GM18505 (cell line): Measurements from ENCODE around the gene SPACA9.

Experiments
- ATAC-seq: cut with Tn5 transposase; IDR thresholded peaks from one replicate; pipeline ENCODE4 v1.9.1; 2021; ENCODE audit not compliant: unreplicated experiment
- POLR2A ChIP-seq: IDR thresholded peaks from 4 replicates; pipeline ENCODE4 v1.6.1; 2011; ENCODE audit warnings: borderline replicate concordance; ENCODE audit not compliant: insufficient read depth, insufficient read length; ENCODE audit errors: extremely low read depth

Gene SPACA9

GRCh38 chr9:132854832-132855231 is 23.9 kb upstream of the SPACA9 start:
- ATAC-seq: no peak
- no peak for TF ChIP-seq POLR2A

GRCh38 chr9:132855904-132856303 is 22.8 kb upstream of the SPACA9 start:
- no peak for ATAC-seq
- no peak for TF ChIP-seq POLR2A

GRCh38 chr9:132857031-132857430 is 21.7 kb upstream of the SPACA9 start:
- ATAC-seq: no peak
- TF ChIP-seq POLR2A: no peak

DNA sequence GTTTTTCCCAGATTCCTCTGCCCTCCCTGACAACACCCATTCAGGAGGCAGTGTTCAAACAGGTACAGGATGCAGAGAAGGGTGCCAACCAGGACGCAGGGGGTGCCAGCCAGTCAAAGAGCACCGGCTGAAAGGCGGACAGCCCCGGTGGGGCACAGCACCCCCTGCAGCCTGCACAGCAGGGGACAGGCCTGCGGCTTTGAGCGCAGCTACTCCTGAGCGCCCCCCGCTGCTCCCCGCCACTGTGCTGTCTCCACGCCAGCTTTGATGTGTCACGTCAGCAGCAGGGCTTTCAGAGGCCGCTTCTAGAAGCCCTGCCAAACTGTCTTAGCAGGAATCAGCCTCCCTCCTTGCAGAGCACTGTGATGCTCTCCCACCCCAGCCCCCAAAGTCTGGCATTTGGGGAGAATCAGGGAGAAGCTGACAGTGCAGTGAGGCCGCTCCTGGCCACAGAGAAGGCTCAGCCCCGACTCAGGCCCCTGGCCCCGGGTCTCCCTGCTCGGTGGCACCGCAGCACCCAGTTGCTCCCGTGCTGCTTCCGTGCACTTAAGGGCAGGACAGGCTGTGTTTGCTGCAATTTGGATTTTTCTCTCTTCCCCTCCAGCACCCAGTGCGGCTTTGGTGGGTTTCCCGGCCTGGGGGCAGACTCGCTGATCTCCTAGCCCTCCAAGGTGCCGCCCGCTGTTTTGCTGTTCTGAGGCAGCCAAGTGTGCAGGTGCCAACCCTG is 20.9 kb upstream of the SPACA9 start:
- no peak for TF ChIP-seq POLR2A
- ATAC-seq: no peak

DNA sequence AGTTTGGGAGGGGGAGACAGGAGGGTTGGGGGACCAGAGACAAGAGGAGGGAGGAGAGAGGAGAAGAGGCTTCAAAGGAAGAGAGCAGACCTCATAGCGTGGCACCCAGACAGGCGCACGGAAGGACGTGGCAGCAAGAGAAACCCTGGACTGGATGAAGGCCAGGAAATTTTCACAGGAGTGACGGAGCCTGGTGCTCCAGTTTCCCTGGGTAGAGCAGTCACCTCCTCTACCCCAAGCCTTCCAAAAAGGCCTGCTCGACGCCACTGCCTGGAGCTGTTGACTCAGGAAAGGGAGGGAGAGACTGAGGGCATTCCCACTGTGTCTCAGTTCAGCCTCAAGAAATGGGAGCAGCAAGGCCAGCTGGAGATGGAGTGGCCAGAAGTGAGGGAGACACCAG is 19.9 kb upstream of the SPACA9 start:
- no peak for TF ChIP-seq POLR2A
- ATAC-seq: no peak

GRCh38 chr9:132861666-132862065 is 17.0 kb upstream of the SPACA9 start:
- ATAC-seq: no peak
- TF ChIP-seq POLR2A: no peak

GRCh38 chr9:132862533-132862932 is 16.2 kb upstream of the SPACA9 start:
- no peak for ATAC-seq
- no peak for TF ChIP-seq POLR2A

DNA sequence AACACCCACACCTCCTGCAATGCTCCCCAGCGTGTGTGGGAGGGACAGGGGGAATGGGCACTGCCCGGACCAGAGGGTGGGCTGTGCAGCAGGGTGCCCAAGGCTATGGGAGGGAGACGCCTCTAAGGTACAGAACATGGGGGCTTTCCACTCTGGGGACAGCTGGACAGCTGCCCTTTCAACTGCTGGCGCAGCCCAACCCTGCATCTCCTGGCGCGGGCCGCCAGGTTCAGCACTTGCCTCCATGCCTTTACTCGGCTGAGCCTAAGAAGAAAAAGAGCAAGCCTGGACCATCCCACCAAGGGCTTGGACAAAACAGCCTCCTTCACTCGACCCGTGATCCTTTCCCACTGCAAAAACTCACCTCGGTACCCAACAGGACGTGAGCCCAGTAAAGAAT is 15.6 kb upstream of the SPACA9 start:
- no peak for TF ChIP-seq POLR2A
- no peak for ATAC-seq

DNA sequence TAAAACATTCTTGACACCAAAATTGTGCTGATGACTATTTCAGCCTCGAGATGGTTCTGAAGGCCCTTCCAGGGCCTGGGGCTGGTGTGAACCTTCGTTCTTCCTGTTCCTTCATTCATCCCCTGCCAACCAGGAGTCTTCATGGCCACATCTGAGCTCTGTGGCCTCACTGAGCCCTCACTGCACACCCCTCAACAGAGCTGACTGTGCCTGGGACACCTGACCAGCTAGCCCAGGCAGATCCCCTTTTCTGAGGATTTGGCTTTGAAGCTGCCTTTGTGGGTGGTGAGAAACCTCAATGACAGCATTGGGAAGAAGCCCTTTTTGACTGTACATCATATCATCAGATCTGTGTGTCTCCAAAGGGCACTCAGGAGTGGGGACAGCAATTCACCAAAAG is 14.4 kb upstream of the SPACA9 start:
- TF ChIP-seq POLR2A: no peak
- ATAC-seq: no peak

GRCh38 chr9:132864691-132865090 is 14.0 kb upstream of the SPACA9 start:
- no peak for ATAC-seq
- TF ChIP-seq POLR2A: no peak

- no peak for ATAC-seq
- no peak for TF ChIP-seq POLR2A
Observed at GRCh38 chr9:132866898-132867297, 11.8 kb upstream of the SPACA9 start.

DNA sequence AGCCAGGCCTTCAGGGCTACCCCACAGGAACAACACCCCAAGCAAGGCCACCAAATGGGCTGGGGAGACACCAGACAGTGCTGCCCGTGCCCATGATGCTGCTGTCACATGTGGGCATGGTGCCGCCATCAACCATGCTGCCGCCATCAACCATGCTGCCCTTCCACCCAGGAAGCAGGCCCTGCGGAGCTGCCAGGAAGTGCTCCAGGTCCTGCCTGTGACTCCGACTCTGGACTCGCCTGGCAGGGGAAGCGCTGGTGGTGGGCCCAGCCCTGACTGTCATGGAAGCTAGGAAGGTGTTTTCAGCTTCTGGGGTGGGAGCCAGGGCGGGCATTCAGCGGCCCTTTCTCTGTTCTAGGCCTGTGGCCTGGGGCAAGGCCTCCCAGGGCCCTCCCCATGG is 9.4 kb upstream of the SPACA9 start:
- TF ChIP-seq POLR2A: no peak
- ATAC-seq: no peak

DNA sequence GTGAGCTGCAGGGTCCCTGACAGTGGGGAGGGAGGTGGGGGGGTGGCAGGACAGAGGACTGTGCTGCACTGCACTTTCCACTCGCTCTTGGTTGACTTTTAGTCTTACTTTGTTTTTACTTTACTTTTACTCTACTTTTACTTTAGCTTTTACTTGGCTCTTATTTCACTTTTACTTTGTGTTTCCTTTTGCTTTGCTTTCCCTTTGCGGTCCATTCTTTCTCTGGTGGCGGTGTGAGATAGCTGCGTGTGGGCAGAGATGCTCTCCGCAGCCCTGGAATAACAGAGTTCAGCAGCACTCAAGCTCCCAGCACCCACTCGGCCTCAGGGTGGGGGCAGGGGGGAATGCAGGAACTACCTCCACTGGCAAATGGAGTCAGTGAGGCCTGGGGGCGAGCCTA is 5.3 kb upstream of the SPACA9 start:
- TF ChIP-seq POLR2A: no peak
- no peak for ATAC-seq

- TF ChIP-seq POLR2A: no peak
- ATAC-seq: no peak
Observed at GRCh38 chr9:132875159-132875558, 3.5 kb upstream of the SPACA9 start.

DNA sequence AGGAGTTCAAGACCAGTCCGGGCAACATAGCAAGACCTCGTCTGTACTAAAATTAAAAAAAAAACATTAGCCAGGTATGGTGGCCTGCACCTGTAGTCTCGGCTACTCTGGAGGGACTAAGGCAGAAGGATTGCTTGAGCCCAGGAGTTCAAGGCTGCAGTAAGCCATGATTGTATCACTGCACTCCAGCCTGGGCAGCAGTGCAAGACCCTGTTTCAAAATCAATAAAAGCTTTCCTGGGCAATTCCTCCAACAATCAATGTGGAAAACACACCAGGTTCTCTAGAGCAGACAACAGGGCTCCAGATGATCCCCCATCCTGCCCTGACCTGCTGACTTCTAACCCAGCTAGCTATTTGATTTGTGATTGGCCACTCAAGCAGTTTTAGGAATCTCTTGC is 1.8 kb upstream of the SPACA9 start:
- TF ChIP-seq POLR2A: no peak
- no peak for ATAC-seq

GRCh38 chr9:132877458-132877823 is 1.3 kb upstream of the SPACA9 start:
- TF ChIP-seq POLR2A: no peak
- ATAC-seq: no peak
